Measurements from ENCODE around the gene TUBB6.

Gene TUBB6

GRCh38 chr18:12291690-12292089 is 16.4 kb upstream of the TUBB6 start:
- DNase-seq = no peak

DNA sequence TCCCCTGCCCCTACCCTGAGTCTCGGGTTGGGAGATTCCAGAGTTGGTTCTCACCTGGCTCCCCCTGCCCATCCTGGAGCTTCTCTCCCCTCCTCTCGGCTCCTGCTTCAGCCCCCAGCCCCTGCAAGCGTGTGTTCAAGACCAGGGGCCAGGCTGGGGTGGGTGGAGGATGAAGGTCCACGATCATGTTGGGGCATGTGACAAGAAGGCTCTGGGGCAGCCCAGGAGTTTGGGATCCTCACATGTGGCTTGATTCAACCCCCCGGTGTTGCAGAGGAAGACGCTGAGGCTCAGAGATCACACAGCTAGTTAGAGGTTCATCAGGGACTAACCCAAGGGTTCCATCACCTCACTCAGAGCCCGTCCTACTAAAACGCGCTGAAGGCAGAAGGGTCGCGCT is 14.2 kb upstream of the TUBB6 start:
- DNase-seq = no peak

DNA sequence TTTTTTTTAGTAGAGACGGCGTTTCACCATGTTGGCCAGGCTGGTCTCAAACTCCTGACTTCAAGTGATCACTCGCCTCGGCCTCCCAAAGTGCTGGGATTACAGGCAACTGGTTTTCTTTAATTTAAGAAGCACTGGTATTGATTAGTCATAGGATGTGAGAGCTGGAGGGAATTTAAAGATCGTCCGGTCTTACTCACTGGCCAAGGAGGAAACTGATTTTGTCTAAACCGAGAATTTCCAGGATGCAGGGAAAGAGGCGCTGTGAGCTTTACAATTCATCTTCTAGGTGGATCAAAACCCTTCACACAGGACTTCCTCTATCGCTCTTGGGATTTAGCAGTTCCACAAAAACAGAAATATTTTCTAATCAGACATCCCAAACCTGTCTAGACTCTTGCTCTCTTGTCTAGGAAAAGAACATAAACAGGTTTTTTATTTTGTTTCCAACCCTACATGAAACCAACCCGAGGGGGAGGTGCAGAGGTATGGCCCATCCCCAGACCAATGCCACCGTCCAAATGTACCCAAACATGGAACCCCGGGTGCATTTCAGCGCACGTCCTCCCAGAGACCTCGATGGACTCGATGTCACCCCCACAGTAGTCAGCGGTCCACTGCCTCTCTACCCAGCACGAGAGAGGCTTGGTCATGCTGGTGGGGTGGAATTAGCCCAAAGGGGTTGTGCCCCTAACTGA is 12.5 kb upstream of the TUBB6 start:
- DNase-seq = no peak

DNA sequence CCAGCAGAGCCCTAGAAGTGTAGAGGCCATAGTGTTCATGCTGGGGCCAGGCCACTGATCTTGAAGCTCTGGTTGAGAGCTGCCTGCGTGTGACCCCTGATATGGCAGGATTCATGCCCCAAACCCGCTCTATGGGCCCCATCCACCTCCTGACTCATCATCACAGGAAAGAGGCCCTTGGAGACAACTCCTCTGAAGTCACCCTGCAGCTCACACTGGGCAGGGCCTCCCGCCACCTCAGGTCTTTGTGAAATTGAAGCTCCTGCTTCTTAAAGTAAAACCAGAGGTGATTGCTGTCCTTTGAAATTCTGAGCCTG is 12.0 kb upstream of the TUBB6 start:
- DNase-seq = no peak

DNA sequence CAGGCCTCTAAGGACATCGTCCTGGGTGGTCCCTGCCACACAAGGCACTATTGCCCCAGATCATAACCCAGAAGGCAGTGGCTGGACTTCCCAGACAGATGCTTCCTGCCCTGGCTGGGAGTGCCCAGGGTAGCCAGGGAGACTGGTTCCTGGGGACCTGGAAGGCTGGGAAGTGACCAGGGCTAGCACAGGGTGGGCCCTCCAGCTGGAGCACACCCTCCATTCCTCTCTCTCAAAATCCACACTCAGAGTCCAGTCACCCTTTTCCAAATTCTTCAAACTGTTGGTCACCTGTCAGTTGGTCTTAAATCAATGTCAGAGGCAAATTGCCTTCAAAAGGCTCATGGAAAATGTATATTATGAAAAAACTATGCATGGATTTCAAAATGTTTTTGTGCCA is 11.6 kb upstream of the TUBB6 start:
- no peak for DNase-seq

DNA sequence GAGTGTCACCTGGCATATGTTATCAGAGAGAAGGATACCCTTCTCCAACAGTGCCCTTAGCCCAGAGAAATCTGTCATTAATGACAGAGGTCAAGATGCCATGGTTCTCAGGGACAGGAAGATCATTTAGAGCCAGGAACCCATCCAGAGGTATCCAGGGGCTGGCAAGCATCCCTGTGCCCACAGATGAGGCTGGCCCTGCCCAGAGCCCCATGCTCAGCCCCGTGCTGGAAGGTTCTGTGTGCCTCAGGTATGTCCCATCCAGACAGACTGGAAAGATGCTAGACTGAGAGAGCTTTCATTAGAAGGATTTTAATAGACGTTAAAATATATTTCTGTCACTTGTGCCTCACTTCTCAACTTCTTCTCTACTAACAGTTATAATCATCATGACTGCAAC is 8.2 kb upstream of the TUBB6 start:
- DNase-seq = no peak

DNA sequence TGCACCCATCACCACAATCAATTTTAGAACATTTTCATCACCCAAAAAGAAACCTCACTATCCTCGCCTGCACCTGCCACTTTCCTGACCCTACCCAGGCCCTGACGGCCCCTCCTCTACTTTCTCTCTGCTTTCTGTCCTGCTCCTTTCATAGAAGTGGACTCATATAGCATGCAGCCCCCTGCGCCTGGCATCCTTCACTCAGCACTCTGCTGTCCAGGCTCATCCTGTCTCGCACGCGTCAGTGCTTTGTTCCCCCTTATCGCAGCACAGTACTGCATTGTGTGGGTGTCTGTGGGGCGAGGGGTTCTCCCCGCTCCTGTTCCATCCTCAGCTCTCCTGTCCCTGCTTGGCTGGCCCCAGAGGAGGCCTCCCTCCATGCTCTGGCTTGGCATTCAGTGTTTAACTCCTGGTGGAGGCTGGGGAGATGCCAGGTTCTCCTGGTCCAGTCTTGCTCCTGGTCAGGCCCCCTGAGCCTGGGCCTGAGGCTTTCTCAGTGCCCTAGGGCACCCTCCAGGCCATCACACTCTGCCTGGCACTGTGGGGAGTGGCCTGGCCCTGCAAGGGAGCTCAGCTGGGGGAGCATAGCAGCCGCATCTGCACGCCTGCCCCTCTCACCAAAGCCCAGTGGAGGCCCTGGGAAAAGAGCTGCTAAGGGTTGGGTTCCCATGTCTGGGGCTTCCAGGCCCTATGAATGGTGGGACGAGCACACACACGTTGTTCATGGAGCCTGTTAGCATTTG is 6.6 kb upstream of the TUBB6 start:
- no peak for DNase-seq

DNA sequence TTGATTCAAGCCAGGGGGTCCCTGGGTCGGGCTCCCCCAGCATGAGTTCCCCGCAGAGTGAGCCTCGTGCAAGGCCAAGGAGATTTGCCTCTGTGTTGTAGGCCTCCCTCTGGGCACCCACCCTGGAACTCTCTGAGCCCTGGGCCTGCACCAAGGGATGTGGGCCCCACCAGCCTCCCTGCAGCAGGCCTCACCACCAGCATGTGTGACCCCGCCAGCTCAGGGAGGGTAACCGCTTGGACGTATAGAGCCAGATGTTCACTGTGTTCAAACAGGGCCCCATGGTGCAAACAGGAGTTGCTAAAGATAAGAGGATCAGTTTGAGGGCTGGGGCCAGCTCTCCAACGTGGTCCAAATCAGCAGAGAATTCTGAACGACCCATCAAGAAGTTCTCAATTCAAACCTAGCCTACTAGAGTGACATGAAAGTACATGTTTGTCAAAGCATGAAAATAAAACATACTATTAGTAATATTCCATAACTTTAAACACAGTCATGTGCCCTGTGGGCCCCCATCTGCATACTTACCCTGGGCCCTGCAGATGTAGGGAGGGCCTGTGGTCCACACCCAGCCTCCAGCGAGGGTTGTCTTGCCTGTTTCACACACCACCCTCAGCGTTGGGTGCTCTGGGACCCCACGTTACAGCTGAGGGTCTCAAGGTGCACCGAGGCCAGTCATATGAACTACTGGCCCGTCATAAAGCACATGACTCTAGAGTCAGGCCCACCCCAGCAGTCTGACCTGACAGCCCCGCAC is 5.5 kb upstream of the TUBB6 start:
- no peak for DNase-seq

- no peak for DNase-seq
These were observed 3.5 kb upstream of the TUBB6 start for GRCh38 chr18:12304351-12305210.

GRCh38 chr18:12305211-12305610 is 2.8 kb upstream of the TUBB6 start:
- DNase-seq = no peak

GRCh38 chr18:12305930-12306629 is 2.0 kb upstream of the TUBB6 start:
- DNase-seq = no peak

GRCh38 chr18:12306752-12307700 is 1.0 kb upstream of the TUBB6 start:
- no peak for DNase-seq

DNA sequence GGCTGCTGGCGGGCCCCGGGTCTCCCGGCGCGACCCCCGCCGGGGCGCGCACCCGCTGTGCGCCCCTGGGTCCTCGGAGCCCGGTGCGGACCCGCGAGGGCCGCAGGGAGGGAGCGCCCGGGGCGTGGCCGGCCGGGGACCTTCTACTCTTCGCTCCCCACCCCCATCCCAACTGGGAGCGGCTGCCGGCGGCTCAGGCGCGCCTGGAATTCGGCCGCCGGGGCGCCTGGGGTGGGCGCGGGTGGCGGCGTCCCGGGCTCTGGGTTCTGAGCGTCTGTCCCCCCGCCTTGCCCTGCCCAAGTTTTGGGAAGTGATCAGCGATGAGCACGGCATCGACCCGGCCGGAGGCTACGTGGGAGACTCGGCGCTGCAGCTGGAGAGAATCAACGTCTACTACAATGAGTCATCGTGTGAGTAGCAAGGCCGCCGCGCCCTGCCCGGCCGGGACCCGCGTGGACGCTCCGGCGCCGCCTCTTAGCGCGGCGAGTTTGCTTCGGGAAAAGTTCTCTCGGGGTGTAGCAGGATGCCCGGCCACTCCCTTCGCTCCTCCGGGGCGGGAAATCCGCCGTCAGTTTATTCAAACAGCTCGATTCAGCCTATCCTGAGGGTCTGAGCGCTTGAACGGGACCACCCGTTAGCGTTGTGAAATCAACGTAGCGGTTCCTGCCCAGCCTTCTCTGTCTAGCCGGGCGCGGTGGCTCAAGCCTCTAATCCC is 502 bp downstream of the TUBB6 start:
- no peak for DNase-seq

- no peak for DNase-seq
These were observed 1.7 kb downstream of the TUBB6 start for GRCh38 chr18:12309683-12310198.

GRCh38 chr18:12310762-12311161 is 2.7 kb downstream of the TUBB6 start:
- no peak for DNase-seq

GRCh38 chr18:12312976-12313375 is 4.9 kb downstream of the TUBB6 start:
- no peak for DNase-seq

DNA sequence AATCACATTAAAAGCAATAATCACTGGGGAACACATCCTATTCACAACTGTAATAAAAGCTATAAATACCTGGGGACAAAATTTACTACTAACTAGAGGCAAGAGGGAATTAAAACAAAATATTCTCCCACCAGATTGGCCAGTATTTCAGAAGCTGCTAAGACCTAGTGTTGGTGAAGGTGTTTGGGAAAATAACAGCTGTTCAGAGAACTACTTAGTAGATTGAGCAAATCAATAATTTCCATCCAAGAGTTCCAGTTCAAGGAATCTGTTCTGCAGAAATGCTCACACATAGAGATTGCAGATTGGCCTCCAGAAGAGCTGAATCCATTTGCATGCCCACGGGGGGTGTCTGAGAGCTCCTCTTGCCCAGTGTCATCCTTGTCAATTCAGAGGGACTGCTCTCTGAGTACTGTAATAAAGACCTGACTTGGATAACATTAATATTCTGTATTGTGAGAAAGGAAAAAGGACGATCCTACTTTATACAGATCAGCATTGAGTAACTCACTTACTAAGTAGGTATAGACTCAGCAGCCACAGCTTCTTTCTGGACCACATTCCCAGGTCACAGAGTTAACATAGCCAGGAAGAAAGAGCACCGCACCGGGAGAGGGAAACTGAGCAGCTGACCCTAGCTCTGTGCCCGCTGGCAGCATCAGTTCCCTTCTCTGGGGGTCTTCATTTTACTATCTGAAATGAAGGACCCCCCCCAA is 5.6 kb downstream of the TUBB6 start:
- no peak for DNase-seq

DNA sequence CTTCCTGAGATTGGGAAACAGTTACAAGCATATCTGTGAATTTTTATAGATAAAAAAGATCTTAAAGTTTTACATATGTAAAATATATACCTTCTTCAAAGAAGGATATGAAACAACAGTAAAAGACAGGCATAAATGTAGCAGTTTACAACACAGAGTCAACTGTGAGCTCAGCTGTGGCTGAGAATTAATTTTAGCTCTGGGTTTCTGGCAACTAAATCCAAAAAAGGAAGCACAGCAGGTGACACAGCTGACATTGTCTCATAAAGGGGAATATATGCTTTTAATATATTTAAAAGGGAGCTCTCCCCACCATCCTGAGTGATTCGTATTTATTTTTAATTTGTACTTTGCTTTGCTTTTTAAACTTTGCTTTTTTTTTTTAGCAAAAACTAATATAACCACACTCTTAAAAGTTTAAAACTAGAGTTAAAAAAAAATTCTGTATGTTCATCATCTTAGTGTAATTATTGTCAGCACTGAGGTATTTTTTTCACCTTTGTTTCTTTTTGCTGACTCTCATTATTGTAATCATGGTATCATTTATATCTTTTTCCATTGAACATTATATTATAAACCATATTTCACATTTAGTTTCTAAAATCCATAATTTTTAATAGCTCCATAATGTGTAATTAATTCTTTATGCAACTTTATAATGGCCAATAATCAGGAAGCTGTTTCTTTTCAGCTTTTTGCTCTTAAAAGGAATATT is 6.7 kb downstream of the TUBB6 start:
- DNase-seq = no peak

- DNase-seq = no peak
These were observed 7.4 kb downstream of the TUBB6 start for GRCh38 chr18:12315490-12315889.

Data from NCI-H774 (cell line).